Erythroblast (primary cell): ENCODE results near the gene GABRG3.

Experiments used
- GATA1 ChIP-seq: IDR thresholded peaks from 2 replicates; pipeline ENCODE4 v1.6.1; 2011; ENCODE audit warnings: low read depth, mild to moderate bottlenecking, control low read depth, low read length, moderate library complexity
- POLR2A ChIP-seq: IDR thresholded peaks from 2 replicates; pipeline ENCODE4 v1.6.1; 2011; ENCODE audit warnings: mild to moderate bottlenecking, low read length

DNA sequence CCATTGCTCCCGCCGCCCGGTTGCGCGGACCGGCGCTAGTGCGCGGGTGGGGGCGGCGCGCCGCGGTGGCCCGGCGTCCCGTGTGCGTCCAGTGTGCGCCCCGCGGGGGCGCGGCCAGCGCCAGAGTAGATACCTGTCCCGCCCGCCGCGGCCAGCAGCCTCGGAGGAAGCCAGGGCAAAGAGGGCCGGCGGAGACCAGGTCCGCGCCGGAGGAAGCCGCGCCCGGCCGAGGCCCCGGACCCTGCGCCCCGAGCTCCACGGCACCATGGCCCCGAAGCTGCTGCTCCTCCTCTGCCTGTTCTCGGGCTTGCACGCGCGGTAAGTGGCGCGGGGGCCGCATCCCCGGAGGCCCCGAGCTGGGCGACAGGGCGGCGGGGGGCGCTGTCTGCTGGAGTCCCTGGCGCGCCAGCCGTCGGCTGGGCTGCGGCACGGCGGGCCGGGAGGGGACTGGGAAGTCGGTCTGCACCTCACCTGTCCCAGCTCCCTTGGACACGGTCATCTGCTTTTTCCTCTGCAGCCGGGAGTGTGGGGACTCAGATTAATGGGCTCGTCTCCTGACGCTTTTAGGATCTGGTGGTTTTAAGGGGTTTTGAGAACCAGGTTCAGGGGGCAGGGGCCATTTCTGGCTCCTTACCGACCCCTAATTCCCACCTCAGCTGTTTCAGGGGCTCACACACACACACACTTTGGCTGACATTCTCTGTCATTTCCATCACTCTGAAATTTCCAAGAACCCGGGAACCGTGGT, 464 bp downstream of the GABRG3 start:
- TF ChIP-seq POLR2A (no peak), GATA1 (no peak)
